Left ventricle myocardium superior (tissue), 1 donor: Measurements from ENCODE around the gene ZNF385B. TPM values are rescaled to one million over a fixed set of nuclear protein-coding genes. Genes with fewer than 3 reads are reported as not detected.
"Not testable (repeated sequence)": the region's sequence is repeated elsewhere in the genome, so short reads cannot be mapped to it uniquely, and the experiment has no call there.

Experiments
- ATAC-seq: fragments of 200-7000 bp; cut with Tn5 transposase; one replicate; pipeline ENCODE4 v1.9.1; 2020; ENCODE audit warnings: mild to moderate bottlenecking, moderate library complexity
- DNase-seq: peaks from one replicate; pipeline ENCODE4 v3.0.0-alpha.2; 2020
- intact Hi-C: fragments of 100-400 bp; cut with micrococcal nuclease; formaldehyde crosslinking; loops from one replicate; pipeline ENCODE4 v1.11.0; 2022
- long read RNA-seq: library from polyadenylated mRNA; unstranded; transcript quantifications from one replicate; pipeline ENCODE4 v2.0.0, GENCODE V29; 2021
- total RNA-seq: library from RNA; stranded (reverse); fragmentation: NEBNext Ultra II Directional; extraction: Animal tissue kit (Norgen Biotek cat#: 25700); gene quantifications from one replicate; pipeline ENCODE4 v1.2.1, GENCODE V29; 2021
- donor health status: DM: no; HTN: yes; CAD: no; lungs with severe emphysema.

ZNF385B gene
- 4.1 TPM for total RNA-seq
- long read RNA-seq, result 0 reads

- ATAC-seq (no peak), DNase-seq (peak; percentile 26)
- intact Hi-C loops, result no loop called here
These were observed at the start of gene ZNF385B for GRCh38 chr2:179861416-179862067. Gene ZNF385B, minus strand, starts transcription at chr2:179861612.

- intact Hi-C loops, result no loop called here
- ATAC-seq (no peak), DNase-seq (no peak)
These were observed 49.3 kb upstream of the ZNF385B start for GRCh38 chr2:179910735-179911113.

- no peak for ATAC-seq
- intact Hi-C loops, result no loop called here
- no peak for DNase-seq
These were observed 48.7 kb upstream of the ZNF385B start for GRCh38 chr2:179909845-179910734.

GRCh38 chr2:179900655-179901054, 39.2 kb upstream of the ZNF385B start:
- no peak for DNase-seq
- no peak for ATAC-seq
- intact Hi-C loops, result no loop called here

- intact Hi-C loops, result no loop called here
- DNase-seq (no peak), ATAC-seq (no peak)
These were observed 38.3 kb upstream of the ZNF385B start for GRCh38 chr2:179899666-179900065.

- intact Hi-C loops, result no loop called here
- no peak for DNase-seq
- ATAC-seq, result no peak
These were observed 37.5 kb upstream of the ZNF385B start for GRCh38 chr2:179898873-179899272.

GRCh38 chr2:179893616-179894015, 32.2 kb upstream of the ZNF385B start:
- no peak for ATAC-seq
- intact Hi-C loops, result no loop called here
- DNase-seq, result no peak

- no peak for ATAC-seq
- intact Hi-C loops, result no loop called here
- DNase-seq, result no peak
These were observed 29.8 kb upstream of the ZNF385B start for GRCh38 chr2:179891237-179891636.

GRCh38 chr2:179890666-179891065, 29.3 kb upstream of the ZNF385B start:
- intact Hi-C loops, result no loop called here

GRCh38 chr2:179888642-179889041, 27.2 kb upstream of the ZNF385B start:
- DNase-seq, ATAC-seq, intact Hi-C loops: not testable (repeated sequence)

More at GRCh38 chr2:179890666-179891065, 29.3 kb upstream of the ZNF385B start:
- DNase-seq (no peak), ATAC-seq (no peak)

GRCh38 chr2:179884193-179884592, 22.8 kb upstream of the ZNF385B start:
- intact Hi-C loops, result no loop called here
- no peak for ATAC-seq
- no peak for DNase-seq

- no peak for ATAC-seq
- DNase-seq, result no peak
- intact Hi-C loops, result no loop called here
These were observed 21.7 kb upstream of the ZNF385B start for GRCh38 chr2:179882851-179883806.

GRCh38 chr2:179877601-179878364, 16.4 kb upstream of the ZNF385B start:
- intact Hi-C loops, result no loop called here
- no peak for ATAC-seq
- DNase-seq, result no peak

- intact Hi-C loops, result no loop called here
- DNase-seq, result no peak
- no peak for ATAC-seq
These were observed 14.9 kb upstream of the ZNF385B start for GRCh38 chr2:179876266-179876665.

- intact Hi-C loops, result no loop called here
- no peak for DNase-seq
- ATAC-seq, result no peak
These were observed 14.5 kb upstream of the ZNF385B start for GRCh38 chr2:179875864-179876263.

- ATAC-seq (no peak), DNase-seq (no peak)
- intact Hi-C loops, result no loop called here
These were observed 1.6 kb upstream of the ZNF385B start for GRCh38 chr2:179862898-179863458.

GRCh38 chr2:179861027-179861415, 391 bp downstream of the ZNF385B start:
- ATAC-seq (peak; percentile 68), DNase-seq (peak; percentile 30)
- intact Hi-C loops, result no loop called here

- ATAC-seq, result no peak
- no peak for DNase-seq
- intact Hi-C loops, result no loop called here
These were observed 971 bp downstream of the ZNF385B start for GRCh38 chr2:179860255-179861026.
